HEK293T (cell line): Measurements from ENCODE around the gene UBE2E3.

Experiments used
- CTCF ChIA-PET: fragments of 350-600 bp; formaldehyde crosslinking; extraction: SDS; loops from one replicate; lab custom pipeline; 2021; ENCODE audit warnings: antibody characterized with exemption, inconsistent platforms; lab: Yijun Ruan, JAX
- POLR2A ChIA-PET: fragments of 350-600 bp; formaldehyde crosslinking; extraction: SDS; loops from one replicate; lab custom pipeline; 2020; ENCODE audit warnings: antibody characterized with exemption, inconsistent platforms; lab: Yijun Ruan, JAX
- DNase-seq: peaks from one replicate; pipeline ENCODE4 v3.0.0; 2012; ENCODE audit warnings: mixed read lengths; ENCODE audit errors: extremely low spot score
- ARNT ChIP-seq: fragments of 450-650 bp; IDR thresholded peaks from 2 replicates; pipeline ENCODE4 v1.6.1; 2017; ENCODE audit warnings: mild to moderate bottlenecking
- BHLHE40 ChIP-seq: fragments of 450-650 bp; IDR thresholded peaks from 2 replicates; pipeline ENCODE4 v1.6.1; 2016; ENCODE audit warnings: mild to moderate bottlenecking, moderate library complexity, borderline replicate concordance
- CTBP1 ChIP-seq: fragments of 450-650 bp; IDR thresholded peaks from 2 replicates; pipeline ENCODE4 v1.6.1; 2016; ENCODE audit warnings: borderline replicate concordance
- ELF4 ChIP-seq: fragments of 450-650 bp; IDR thresholded peaks from 2 replicates; pipeline ENCODE4 v1.6.1; 2017; ENCODE audit warnings: antibody characterized with exemption
- FOXA1 ChIP-seq: fragments of 450-650 bp; IDR thresholded peaks from 2 replicates; pipeline ENCODE4 v1.6.1; 2016; ENCODE audit warnings: mild to moderate bottlenecking
- FOXK2 ChIP-seq: fragments of 450-650 bp; IDR thresholded peaks from 2 replicates; pipeline ENCODE4 v1.6.1; 2016; ENCODE audit warnings: mild to moderate bottlenecking
- FOXM1 ChIP-seq: fragments of 450-650 bp; IDR thresholded peaks from 2 replicates; pipeline ENCODE4 v1.6.1; 2017; ENCODE audit warnings: mild to moderate bottlenecking, borderline replicate concordance
- HDGF ChIP-seq: fragments of 450-650 bp; IDR thresholded peaks from 2 replicates; pipeline ENCODE4 v1.6.1; 2017; ENCODE audit warnings: antibody characterized with exemption, borderline replicate concordance
- L3MBTL2 ChIP-seq: fragments of 450-650 bp; conservative IDR thresholded peaks from 2 replicates; pipeline ENCODE4 v1.6.1; 2016; ENCODE audit warnings: mild to moderate bottlenecking
- LEF1 ChIP-seq: fragments of 450-650 bp; IDR thresholded peaks from 2 replicates; pipeline ENCODE4 v1.6.1; 2017; ENCODE audit warnings: mild to moderate bottlenecking, borderline replicate concordance
- NFRKB ChIP-seq: fragments of 450-650 bp; IDR thresholded peaks from 2 replicates; pipeline ENCODE4 v1.6.1; 2016; ENCODE audit warnings: mild to moderate bottlenecking, moderate library complexity
- PKNOX1 ChIP-seq: fragments of 450-650 bp; IDR thresholded peaks from 2 replicates; pipeline ENCODE4 v1.6.1; 2016
- SP1 ChIP-seq: fragments of 450-650 bp; IDR thresholded peaks from 2 replicates; pipeline ENCODE4 v1.6.1; 2017
- SUZ12 ChIP-seq: fragments of 450-650 bp; IDR thresholded peaks from 2 replicates; pipeline ENCODE4 v1.6.1; 2016; ENCODE audit warnings: mild to moderate bottlenecking
- TARDBP ChIP-seq: fragments of 450-650 bp; IDR thresholded peaks from 2 replicates; pipeline ENCODE4 v1.6.1; 2016
- ZNF384 ChIP-seq: fragments of 450-650 bp; IDR thresholded peaks from 2 replicates; pipeline ENCODE4 v1.6.1; 2016

The UBE2E3 gene

GRCh38 chr2:181058378-181059269 is 78.2 kb downstream of the UBE2E3 start:
- ChIA-PET POLR2A (interaction anchor here (0.9 kb wide), 1 partner anchor 933 kb away, joined by 3 read pairs; no protein-coding TSS in a partner anchor), CTCF (interaction anchor here (0.7 kb wide), 1 partner anchor 18 kb away, joined by 4 read pairs; no protein-coding TSS in a partner anchor)
- TF ChIP-seq BHLHE40: no peak
- no peak for TF ChIP-seq FOXM1
- no peak for TF ChIP-seq NFRKB
- no peak for TF ChIP-seq CTBP1
- TF ChIP-seq PKNOX1: no peak
- TF ChIP-seq ELF4: no peak
- no peak for TF ChIP-seq SUZ12
- no peak for TF ChIP-seq FOXA1
- no peak for TF ChIP-seq HDGF
- TF ChIP-seq FOXK2: no peak
- no peak for TF ChIP-seq ZNF384
- no peak for TF ChIP-seq LEF1
- no peak for TF ChIP-seq ARNT
- TF ChIP-seq SP1: no peak
- no peak for TF ChIP-seq TARDBP
- TF ChIP-seq L3MBTL2: no peak
- DNase-seq: no peak

GRCh38 chr2:181063696-181064095 is 83.3 kb downstream of the UBE2E3 start:
- ChIA-PET POLR2A (no interaction called here), CTCF (no interaction called here)
- no peak for DNase-seq
- TF ChIP-seq CTBP1 (no peak), ELF4 (no peak), NFRKB (no peak), FOXA1 (no peak), SUZ12 (no peak), FOXM1 (no peak), BHLHE40 (no peak), SP1 (no peak), L3MBTL2 (no peak), HDGF (no peak), PKNOX1 (no peak), FOXK2 (no peak), ARNT (no peak)

GRCh38 chr2:181065458-181065857 is 85.1 kb downstream of the UBE2E3 start:
- DNase-seq: no peak
- ChIA-PET CTCF (no interaction called here), POLR2A (no interaction called here)
- TF ChIP-seq BHLHE40 (no peak), SUZ12 (no peak), CTBP1 (no peak), ZNF384 (no peak), FOXK2 (no peak), FOXA1 (no peak), LEF1 (no peak), FOXM1 (no peak), ARNT (no peak), SP1 (no peak), NFRKB (no peak), L3MBTL2 (no peak)

GRCh38 chr2:181066333-181066732 is 85.9 kb downstream of the UBE2E3 start:
- CTCF ChIA-PET: interaction anchor here (0.6 kb wide), 1 partner anchor 139 kb away, joined by 3 read pairs; no protein-coding TSS in a partner anchor
- DNase-seq: no peak
- POLR2A ChIA-PET: no interaction called here
- no peak for TF ChIP-seq SP1

GRCh38 chr2:181070119-181070835 is 89.9 kb downstream of the UBE2E3 start:
- POLR2A ChIA-PET: no interaction called here
- CTCF ChIA-PET: interaction anchor here (1.1 kb wide), 1 partner anchor 14 kb away, joined by 3 read pairs; no protein-coding TSS in a partner anchor
- no peak for DNase-seq
- TF ChIP-seq CTBP1 (no peak), FOXA1 (no peak), FOXK2 (no peak), BHLHE40 (no peak), L3MBTL2 (no peak), SUZ12 (no peak), ZNF384 (no peak), SP1 (no peak), ELF4 (no peak), HDGF (no peak), PKNOX1 (no peak), LEF1 (no peak)

GRCh38 chr2:181070836-181071200 is 90.4 kb downstream of the UBE2E3 start:
- POLR2A ChIA-PET: no interaction called here
- no peak for DNase-seq
- TF ChIP-seq NFRKB (no peak), LEF1 (no peak), ZNF384 (no peak), FOXM1 (no peak), SP1 (no peak), ELF4 (no peak), ARNT (no peak), FOXK2 (no peak), PKNOX1 (no peak), SUZ12 (no peak), CTBP1 (no peak), HDGF (no peak), L3MBTL2 (no peak), TARDBP (no peak), FOXA1 (no peak)
- CTCF ChIA-PET: no interaction called here
